Bronchial epithelial cell (primary cell): Measurements from ENCODE around the gene MGST2. TPM values are rescaled to one million over a fixed set of nuclear protein-coding genes. Genes with fewer than 3 reads are reported as not detected.

ENCODE experiments used
- DNase-seq: peaks from one replicate; pipeline ENCODE4 v3.0.0-alpha.2; 2010; ENCODE audit warnings: low read depth
- FAIRE-seq: peaks from 2 replicates; lab custom pipeline; 2011; peaks lifted over from hg19 to GRCh38; lab: Jason Lieb, UNC
- H3K27me3 ChIP-seq: 2 replicates; pipeline ENCODE4 v1.5.1; 2011; ENCODE audit warnings: low read length; ENCODE audit not compliant: control insufficient read depth, insufficient read depth
- H3K36me3 ChIP-seq: 2 replicates; pipeline ENCODE4 v1.5.1; 2011; ENCODE audit warnings: low read length; ENCODE audit not compliant: control insufficient read depth, insufficient read depth
- H3K4me3 ChIP-seq: 2 replicates; pipeline ENCODE4 v1.5.1; 2011; ENCODE audit warnings: mild to moderate bottlenecking, low read depth, low read length, control low read depth
- CTCF ChIP-seq: IDR thresholded peaks from 2 replicates; pipeline ENCODE4 v1.5.1; 2011; ENCODE audit warnings: mild to moderate bottlenecking, moderate library complexity, low read length, control low read depth, inconsistent platforms; ENCODE audit not compliant: insufficient read depth, severe bottlenecking
- total RNA-seq: library from RNA; depleted of rRNA; stranded (reverse); fragments of >200 nt; gene quantifications from 2 replicates; pipeline ENCODE4 v1.2.1, GENCODE V29; 2014

The MGST2 gene
- total RNA-seq, 1 donor from 2014 or later: 28.7 TPM

DNA sequence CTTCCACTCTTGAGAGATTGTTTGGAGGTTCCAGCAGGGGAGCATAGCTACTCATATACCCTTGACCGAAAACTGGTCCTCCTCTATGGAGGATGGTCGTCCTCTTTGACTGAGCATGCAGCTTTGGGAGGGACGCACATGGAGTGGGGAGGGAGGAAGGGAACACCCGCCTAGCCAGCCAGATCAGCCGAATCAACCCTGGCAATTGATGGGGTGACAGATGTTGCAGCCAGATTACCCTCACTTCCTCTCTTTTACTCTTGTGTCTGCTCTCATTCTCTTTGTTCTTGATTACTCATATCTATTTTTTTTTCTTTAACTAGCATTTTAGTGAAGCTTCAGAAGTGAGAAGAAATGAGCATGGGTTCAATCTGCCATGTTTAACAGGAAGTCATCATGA lies 19.6 kb downstream of the MGST2 start:
- Histone ChIP-seq H3K36me3 (peaks cover 7% of the 10 kb centered on the region), H3K4me3 (no peak overlapping the region), H3K27me3 (no peaks in the 10 kb centered on the region)
- no peak for TF ChIP-seq CTCF
- DNase-seq: no peak
- no peak for FAIRE-seq

- DNase-seq: no peak
- no peak for FAIRE-seq
- H3K36me3 ChIP-seq: peaks cover 7% of the 10 kb centered on the region
- no peak for TF ChIP-seq CTCF
- H3K4me3 ChIP-seq: no peak overlapping the region
- H3K27me3 ChIP-seq: no peaks in the 10 kb centered on the region
Measured at GRCh38 chr4:139686130-139686529, 20.5 kb downstream of the MGST2 start.

- FAIRE-seq: no peak
- H3K36me3 ChIP-seq: peaks cover 7% of the 10 kb centered on the region
Measured at GRCh38 chr4:139686988-139687387, 21.4 kb downstream of the MGST2 start.

GRCh38 chr4:139689093-139689722 lies 23.6 kb downstream of the MGST2 start:
- Histone ChIP-seq H3K27me3 (no peaks in the 10 kb centered on the region), H3K36me3 (peaks cover 7% of the 10 kb centered on the region), H3K4me3 (no peak overlapping the region)
- TF ChIP-seq CTCF: no peak
- DNase-seq (no peak), FAIRE-seq (no peak)

More at GRCh38 chr4:139686988-139687387, 21.4 kb downstream of the MGST2 start:
- TF ChIP-seq CTCF: no peak
- Histone ChIP-seq H3K27me3 (no peaks in the 10 kb centered on the region), H3K4me3 (no peak overlapping the region)
- no peak for DNase-seq

GRCh38 chr4:139690419-139690818 lies 24.8 kb downstream of the MGST2 start:
- Histone ChIP-seq H3K27me3 (no peaks in the 10 kb centered on the region), H3K36me3 (peaks cover 2% of the 10 kb centered on the region), H3K4me3 (no peak overlapping the region)
- no peak for TF ChIP-seq CTCF
- FAIRE-seq: no peak
- no peak for DNase-seq

DNA sequence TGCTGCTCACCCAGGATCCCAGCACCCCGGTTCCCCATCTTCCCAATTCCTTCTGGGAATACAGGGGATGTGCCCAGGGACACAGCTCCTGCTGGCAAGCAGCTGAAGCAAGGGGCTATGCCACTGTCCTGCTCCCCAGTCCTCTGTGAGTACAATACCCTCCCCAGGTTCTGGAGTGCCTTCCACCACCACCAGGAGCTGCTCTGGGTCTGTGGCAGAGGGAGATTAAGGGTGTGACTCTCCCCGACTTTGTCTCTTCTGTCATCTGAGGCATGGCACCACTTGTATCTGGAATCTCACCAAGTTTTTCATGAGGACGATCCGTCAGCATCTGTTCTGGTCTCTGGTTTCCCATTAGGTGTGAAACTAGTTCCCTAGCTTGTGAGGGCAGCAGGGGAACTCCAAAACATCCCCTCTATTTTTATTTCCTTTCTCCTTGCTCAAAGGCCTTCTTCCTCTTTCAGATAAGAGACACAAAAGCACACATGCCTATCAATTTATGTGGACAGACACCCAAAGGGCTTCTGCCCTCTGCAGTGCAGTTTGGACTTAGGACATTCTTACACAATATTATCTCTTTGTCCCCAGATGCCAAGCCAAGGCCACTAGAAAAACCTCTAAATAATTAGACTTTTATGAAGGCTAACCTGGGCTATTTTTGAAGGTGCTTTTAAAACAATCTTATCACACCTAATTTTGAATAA lies 26.8 kb downstream of the MGST2 start:
- Histone ChIP-seq H3K4me3 (no peak overlapping the region), H3K27me3 (no peaks in the 10 kb centered on the region), H3K36me3 (no peaks in the 10 kb centered on the region)
- peak; percentile 21 for TF ChIP-seq CTCF
- DNase-seq (no peak), FAIRE-seq (no peak)
